ENCODE results near the gene C22orf42.
"Not testable (repeated sequence)": the region's sequence is repeated elsewhere in the genome, so short reads cannot be mapped to it uniquely, and the experiment has no call there.

Gene C22orf42, protein sequence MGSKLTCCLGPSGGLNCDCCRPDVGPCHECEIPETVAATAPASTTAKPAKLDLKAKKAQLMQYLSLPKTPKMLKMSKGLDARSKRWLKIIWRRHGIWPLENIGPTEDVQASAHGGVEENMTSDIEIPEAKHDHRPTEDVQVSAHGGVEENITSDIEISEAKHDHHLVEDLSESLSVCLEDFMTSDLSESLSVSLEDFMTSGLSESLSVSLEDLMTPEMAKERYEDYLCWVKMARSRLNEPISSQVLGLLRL

DNA sequence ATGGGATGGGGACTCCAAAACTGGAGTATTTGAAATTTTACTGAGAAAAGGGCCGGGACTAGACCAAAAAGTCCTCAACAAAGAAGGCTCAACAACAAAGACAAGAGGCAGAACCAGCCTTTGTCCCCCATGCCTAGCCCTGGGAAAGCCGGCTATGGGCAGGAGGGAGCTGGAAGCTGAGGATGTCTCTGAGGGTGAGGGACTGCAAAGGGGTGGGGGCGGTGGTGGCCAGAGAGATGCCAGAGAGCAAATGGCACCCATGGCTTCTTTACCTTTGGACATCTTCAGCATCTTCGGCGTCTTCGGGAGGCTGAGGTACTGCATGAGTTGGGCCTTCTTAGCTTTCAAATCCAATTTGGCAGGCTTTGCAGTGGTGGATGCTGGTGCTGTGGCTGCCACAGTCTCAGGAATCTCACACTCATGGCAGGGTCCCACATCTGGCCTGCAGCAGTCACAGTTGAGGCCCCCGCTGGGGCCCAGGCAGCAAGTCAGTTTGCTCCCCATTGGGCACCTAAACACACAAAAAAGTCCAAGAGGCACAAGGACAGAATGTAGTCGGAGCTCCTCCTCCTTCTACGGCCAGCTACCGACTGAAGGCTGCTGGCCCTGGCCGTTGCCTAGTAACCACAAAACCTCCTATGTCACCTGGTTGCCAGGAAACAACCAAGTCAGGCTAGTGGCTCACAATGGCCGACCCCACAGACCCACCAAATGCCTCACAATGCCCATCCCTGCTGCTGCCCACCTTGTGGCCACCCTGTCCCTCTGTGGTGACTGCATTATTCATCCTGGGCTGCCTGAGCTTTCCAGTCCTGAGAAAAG is at the start of gene C22orf42:
Gene C22orf42, minus strand, starts transcription at position 592 of the 822 bp plus-strand sequence. Its CDS starts 88 bp downstream, at position 504.
- no peak for DNase-seq

DNA sequence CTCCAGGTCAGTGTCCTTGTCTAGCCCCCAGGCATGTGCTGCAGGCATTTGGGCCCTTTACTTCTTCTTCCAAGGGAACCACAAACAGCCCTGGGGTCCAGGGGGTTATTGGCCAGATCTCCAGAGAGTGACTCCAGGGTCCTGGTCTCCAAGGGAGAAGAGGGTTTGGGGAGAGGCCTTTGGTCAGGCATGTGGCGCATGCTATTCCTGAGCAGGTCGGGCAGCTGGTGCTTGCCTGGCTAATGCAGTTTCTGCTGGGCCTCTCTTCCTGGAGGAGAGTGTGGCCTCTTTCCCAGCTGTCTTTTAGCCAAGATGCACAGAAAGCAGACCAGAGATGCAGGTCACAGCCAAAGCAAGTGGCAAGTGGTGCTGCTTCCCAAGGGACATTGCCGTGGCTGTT is 49.6 kb upstream of the C22orf42 start:
- DNase-seq, result no peak

DNA sequence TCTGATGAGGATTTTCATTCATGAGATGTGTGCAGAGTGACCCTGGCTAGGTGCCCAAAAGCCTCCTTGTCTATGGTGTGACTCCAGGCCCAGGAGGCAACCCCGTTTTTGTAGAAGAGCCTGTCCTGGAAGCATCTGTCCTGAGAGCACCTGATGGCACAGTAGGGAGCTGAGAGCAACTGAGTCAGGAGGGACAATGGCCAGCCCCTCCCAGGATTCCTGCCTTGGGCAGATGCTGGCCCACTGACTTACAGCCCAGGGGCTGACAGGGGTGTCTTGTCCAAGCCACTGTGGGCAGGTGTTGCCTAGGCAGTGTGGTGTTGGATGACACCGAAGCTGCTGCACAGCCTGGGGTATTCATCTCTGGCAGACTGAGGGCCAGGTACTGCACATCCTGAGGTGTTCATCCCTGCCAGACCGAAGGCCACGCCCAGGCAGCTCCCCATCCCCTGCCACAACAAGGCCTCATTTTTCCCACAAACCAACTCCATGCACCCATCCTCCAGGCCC is 48.9 kb upstream of the C22orf42 start:
- DNase-seq, result no peak

DNA sequence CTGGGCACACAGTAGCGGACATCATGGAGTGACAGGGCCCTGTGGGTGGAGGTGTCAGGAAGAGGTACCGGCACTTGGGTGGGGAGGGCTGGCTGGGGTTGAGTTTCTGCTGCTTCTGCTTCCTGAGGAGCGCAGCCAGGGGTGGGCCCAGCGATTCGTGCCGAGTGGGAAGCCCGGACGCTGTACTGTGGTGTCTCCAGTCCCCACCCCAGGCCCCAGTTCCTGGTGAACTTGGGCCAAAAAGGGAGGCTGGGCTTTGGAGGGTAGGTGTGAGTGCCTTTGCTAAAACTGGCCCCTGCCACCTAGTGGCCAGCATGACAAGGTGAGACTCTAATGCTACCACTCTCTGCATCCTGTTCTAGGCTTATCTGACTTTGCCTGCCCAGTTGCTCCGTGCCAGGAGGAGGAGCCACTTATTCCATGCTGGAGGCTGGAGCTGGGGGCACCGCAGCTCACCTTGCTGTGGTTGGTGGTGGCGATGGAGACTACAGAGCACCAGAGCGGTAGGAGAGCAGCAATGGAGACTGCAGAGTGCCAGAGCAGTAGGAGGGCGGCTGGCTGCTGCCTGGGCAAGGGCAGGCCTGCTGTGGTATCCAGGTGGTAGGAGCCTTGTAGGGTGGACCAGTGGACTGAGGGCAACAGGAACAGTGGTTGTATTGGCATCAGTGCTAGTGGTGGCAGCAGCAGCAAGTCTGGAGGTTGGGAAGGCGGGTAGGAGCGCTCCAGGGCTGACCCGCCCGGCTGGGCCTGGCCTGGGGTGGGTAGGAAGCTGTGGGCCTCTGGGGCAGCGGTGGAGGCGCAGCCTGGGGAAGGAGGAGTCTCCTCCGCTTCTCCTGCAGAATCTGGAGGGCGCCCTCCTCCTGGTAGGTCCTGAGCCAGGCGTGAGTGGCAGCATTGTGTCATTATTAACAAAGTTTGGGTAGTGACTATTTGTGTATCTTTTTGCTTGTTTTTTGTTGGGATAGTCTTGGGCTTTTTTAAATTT is 48.0 kb upstream of the C22orf42 start:
- peak; percentile 3 for DNase-seq

DNA sequence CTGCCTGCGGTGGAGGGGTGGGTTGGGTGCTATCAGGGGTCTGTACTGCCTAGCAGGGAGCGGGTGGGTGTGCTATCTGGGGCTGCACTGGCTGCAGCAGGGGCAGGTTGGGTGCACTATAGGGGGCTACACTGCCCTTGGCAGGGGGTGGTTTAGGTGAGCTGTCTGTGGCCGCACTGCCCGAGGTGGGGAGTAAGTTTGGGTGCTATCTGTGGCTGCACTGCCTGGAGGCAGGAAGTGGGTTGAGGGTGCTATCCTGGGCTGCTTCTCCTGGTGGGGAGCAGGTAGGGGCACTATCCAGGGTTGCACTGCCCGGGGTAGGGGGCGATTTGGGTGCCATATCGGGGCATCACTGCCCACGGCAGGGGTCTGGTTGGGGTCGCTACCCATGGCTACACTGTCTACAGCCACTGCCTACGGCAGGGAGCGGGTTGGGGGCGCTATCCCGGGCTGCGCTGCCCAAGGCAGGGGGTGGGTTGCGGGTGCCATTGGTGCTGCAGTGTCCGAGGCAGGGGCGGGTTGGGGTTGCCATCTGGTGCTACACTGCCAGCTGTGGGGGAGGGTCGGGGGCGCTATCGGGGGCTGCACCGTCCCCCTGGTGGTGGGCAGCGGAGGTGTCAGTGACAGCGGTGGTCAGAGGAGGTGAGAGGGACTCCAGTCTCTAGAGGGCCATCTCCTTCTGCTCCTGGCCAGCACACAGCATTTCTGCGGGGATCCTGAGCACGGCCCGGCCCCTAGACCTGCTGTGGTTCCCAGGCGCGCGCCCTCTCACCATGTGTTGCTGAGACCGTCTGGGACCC is 47.1 kb upstream of the C22orf42 start:
- DNase-seq, result no peak

DNA sequence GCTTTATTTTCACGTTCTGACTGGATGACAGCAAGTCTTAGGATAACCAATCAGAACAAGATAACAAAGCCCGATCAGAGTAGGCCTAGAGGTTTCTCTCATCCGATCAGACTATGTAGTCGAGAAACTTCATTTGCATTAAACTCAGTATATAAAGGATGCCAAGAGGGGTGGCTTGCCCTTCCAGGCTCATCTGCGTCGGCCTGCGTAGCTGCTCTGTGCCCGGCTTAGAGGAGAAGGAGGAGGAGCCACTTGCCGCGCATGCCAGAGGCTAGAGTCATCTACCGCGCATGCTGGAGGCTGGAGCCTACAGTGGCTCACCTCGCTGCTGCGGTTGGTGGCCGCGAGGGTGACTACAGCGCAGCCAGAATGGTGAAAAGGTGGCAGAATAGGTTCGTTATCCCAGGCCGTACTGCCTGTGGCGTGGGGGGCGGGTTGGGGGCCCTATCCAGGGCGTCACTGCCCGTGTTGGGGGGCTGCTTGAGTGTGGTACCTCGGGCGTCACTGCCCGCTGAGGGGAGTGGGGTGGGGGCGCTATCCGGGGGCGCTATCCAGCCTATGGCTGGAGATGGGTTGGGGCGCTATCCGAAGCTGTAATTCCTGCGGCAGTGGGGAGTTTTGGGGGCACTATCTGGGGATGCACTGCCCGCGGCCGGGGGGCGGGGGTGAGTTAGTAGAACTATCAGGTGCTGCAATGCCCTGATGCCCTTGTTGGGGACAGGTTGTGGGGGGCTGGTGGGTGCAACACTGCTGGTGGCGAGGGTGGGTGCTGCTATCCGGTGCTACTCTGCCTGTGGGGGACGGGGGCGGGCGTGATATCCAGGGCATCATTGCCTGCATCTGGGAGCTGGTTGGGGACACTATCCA is 46.0 kb upstream of the C22orf42 start, which contains the start of gene RFPL2:
Gene RFPL2, minus strand, starts transcription at position 218 of the 867 bp plus-strand sequence. CDS start 2,622 bp downstream, outside the sequence.
- peak; percentile 41 for DNase-seq

DNA sequence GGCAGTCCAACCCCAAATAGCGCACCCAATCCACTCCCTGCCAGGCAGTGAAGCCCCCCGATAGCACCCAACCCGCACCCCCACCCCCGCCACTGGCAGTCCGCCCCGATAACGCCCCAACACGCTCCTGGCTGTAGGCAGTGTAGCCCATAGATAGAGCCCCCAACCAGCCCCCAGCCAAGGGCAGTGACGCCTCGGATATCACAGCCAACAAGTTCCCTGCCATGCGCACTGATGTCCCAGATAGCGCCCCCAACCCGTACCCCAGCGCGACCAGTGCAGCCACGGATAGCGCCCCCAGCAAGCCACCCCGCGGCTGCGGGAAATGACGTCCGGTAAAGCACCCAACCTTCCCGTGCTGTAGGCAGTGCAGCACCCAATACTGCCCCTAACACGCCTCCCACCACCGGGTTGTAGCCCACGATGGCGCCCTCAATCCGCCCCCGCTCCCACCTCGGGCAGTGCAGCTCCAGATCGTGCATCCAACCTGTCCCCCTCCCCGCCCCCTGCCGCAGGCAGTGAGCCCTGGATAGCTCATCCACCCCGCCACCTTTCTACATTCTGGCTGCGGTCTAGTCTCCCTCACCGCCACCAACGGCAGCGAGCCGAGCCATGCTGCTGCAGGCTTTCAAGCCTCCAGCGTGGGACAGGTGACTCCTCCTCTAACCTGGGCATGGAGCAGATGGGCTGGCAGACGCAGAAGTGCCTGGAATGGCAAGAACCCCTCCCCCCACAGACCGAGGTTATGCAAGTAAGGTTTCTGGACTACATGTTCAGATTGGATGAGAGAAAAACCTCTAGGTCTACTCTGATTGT is 45.1 kb upstream of the C22orf42 start:
- no peak for DNase-seq

DNA sequence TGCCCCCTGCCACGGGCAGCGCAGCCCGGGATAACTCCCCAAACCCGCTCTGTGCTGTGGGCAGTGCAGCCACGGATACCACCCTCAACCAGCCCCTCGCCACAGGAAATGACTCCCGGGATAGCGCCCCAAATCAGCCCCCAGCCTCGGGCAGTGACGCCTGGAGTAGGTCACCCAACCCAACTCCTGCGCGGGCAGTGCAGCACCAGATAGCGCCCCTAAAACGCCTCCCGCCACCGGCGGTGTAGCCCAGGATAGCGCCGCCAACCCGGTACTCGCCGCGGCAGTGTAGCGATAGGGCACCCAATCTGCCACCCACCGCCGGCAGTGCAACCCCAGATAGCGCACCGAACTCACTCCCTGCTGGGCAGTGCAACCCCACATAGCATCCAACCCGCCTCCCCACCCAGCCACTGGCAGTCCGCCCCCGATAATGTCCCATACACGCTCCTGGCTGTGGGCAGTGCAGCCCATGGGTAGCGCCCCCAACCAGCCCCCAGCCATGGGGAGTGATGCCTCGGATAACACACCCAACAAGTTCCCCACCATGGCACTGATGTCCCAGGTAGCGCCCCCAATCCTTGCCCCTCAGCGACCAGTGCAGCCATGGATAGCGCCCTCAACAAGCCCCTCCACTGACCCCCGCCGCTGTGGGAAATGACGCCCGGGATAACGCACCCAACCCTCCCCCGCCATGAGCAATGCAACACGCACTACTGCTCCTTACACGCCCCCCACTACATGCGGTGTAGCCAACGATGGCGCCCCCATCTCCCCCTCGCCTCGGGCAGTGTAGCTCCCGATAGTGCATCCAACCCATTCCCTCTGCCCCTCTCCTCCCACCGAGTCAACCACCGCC is 44.3 kb upstream of the C22orf42 start:
- no peak for DNase-seq

DNA sequence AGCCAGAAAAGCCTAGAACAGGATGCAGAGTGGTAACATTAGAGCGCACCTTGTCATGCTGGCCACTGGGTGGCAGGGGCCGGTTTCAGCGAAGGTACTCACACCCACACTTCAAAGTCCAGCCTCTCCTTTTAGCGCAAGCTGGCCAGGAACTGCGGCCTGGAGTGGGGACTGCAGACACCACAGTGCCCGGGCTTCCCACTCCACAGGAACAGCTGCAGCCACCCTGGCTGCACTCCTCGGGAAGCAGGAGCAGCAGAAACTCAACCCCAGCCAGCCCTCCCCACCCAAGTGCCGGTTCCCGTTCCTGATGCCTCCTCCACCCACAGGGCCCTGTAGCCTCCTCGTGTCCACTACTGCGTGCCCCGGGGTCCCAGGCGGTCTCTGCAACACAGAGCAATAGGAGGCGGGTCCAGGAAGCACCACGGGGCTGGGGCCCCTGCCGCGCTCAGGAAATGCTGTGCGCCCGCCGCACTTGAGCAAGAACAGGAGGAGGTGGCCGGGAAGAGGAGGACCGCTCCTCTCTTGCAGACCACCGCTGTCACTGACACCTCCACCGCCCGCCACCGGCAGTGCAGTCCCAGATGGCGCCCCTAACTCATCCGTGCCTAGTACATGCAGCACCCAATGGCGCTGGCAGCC is 43.6 kb upstream of the C22orf42 start:
- DNase-seq, result peak; percentile 15

DNA sequence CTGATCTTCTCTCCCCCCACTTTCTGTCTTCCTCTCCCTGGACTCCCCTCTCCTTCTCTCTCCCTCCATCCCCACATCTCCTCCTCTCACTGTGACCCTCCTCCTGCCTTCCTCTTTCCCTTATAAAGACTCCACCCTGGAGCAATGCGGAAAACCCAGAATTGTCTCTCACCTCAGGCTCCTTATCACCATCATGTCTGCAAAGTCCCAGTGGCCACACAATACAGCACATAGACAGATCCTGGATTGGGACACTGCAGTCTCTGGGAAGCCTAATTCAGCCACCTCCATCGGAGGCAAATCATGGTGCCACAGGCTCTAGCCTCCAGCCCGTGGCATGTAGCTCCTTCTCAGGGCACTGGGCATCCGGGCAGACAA is 43.0 kb upstream of the C22orf42 start:
- DNase-seq, result no peak

DNA sequence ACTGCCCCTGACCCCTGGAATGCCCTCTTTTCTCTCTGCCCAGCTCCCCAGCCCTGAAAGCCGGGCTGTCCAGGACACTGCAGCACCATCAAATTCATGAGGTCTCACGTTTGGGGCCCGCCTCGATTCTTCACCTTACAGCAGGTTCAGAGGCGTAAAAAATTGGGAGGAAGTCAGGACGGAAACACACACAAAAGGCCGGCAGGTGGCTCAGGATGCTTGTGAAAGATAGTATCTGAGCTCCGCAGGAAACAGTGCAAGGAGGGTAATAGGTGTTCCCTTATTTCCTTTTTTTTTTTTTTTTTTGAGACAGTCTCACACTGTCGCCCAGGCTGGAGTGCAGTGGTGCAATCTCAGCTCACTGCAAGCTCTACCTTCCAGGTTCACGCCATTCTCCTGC is 41.6 kb upstream of the C22orf42 start:
- DNase-seq, result no peak

DNA sequence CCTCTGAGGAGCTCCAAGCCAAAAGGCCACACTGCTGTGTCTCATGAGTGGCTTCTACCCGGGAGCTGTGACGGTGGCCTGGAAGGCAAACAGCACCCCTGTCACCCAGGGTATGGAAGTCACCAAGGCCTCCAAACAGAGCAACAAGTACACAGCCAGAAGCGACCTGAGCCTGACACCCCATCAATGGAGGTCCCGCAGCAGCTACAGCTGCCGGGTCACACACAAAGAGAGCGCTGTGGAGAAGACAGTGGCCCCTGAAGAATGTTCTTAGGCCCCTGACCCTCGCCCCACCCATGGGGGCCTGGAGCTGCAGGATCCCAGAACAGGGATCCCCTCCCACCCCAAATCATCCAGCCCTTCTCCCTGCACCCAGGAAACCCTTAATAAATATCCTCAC is 40.9 kb upstream of the C22orf42 start:
- DNase-seq, result no peak

DNA sequence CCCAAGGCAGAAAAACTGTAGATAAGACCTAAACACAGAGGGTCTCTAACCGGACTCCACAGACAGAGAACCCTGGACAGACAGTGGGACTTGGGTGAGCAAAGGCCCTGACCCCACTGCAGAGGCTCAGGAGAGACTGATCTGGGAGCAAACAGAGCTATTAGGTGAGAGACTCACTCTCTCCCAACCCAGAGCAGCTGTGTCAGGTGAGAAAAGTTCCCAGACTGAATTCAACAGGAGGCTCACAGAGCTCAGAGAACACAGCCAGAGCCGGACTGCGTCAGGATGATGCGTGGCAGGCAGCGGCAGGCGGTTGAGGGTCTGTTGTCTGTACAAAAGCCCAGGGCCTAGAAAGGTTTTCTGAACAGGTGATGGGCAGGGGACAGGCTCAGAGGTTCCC is 40.2 kb upstream of the C22orf42 start:
- no peak for DNase-seq

DNA sequence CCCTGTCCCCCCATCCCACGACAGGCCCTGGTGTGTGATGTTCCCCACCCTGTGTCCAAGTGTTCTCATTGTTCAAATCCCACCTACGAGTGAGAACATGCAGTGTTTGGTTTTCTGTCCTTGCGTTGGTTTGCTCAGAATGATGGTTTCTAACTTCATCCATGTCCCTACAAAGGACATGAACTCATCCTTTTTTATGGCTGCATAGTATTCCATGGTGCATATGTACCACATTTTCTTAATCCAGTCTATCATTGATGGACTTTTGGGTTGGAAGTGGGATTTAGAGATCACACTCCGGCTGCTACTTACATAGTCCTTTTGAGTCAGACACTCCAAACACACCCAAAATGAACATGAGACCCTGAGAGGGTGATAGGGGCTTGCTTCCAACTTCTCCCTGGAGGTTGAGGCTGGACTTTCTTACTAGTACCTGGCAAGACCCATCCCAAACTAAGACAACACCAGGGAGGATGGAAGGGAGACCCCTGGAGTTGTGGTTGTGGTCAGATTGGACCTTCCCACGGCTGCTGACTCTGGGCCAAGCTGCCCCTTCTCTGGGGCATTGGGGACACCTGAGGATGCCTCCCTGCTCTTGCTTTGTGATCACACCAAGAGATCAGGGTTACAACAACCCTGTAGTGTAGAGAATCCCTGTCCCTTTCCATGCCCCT is 38.6 kb upstream of the C22orf42 start:
- DNase-seq, result not testable (repeated sequence)

DNA sequence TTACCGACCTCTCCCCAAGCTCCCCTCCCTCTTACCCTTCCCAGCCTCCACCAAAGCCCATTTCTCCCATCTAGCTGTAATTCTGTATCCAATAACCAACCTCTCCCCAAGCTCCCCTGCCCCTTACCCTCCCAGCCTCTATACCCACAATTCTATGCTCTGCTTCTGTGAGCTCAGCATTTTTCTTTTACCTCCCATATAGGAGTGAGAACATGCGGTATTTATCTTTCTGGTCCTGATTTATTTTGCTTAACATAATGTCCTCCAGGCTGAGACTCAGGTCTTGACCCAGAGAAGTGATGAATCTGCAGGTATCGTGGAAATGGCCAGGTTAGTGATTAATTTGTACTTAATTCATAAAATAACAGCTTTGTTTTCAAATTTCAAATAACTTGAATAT is 36.8 kb upstream of the C22orf42 start:
- not testable (repeated sequence) for DNase-seq

DNA sequence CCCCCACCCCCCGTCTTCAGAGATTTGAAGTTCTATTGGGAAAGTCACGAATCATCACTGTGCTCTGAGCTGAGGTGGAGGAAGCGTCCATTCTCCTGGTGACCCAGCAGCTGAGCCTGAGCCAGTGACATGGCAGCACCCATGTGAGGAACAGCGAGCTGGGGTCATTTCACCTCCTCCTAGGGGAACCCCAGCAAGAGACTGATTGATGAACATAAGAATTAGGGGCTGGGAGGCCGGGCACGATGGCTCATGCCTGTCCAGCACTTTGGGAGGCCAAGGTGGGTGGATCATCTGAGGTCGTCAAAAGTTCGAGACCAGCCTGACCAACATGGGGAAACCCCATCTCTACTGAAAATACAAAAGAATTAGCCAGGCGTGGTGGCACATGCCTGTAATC is 34.2 kb upstream of the C22orf42 start:
- not testable (repeated sequence) for DNase-seq

DNA sequence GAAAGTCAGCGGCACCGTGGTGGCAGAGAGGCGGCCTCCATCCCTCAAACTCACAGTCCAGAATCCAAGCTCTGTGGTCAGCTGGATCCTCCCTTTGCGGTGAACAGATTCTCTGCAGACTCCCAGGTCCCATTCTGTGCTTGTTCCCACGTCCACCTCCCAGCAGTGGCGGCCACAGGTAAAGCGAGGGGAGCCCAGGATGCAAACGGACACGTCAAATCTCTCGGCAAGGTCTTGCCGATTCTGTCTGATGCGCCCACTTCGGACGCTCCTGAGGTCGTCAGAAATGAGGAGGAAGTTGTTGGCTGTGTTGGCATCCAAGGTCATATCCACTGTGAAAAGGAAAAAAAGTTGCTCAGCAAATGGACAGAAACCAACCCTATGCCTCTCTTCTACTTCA is 31.9 kb upstream of the C22orf42 start:
- DNase-seq, result not testable (repeated sequence)

DNA sequence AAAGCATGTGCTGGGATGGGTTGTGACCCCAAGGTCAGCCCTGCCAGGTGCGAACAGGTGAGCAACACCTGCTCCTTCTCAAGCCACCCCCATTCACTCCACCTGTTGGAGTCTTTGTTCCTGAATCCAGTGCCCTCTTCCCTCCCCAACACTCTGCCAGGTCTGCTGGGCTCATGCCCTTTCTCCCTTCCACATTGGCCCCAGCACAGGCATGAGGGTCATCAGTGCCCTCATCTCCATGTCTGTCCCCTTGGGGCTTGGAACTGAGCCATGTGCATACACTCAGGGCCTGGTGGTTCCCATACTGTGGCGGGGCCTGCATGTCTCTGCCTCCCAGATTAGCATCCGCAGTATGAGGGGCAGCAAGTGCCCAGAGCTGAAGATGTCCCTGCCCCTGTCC is 26.7 kb upstream of the C22orf42 start:
- DNase-seq, result no peak
